ENCODE measurements around the gene TSPAN13.

TSPAN13 gene

DNA sequence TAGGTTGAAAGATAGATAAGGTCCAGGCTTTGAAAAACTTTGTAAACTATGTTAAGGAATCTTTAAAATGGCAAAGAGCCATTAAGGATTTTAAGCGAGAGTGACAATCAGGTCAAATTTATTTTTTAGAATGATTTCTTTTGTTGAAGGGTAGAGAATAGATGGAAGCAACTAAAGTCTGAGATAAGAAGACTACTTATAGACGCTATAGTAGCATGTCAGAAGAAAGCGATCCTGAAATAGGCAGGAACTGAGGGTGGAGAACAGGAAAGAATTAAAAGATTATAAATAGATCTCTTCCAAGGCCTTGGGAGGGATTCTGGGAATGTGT lies 13.0 kb upstream of the TSPAN13 start:
- TF ChIP-seq, protein P1, sequence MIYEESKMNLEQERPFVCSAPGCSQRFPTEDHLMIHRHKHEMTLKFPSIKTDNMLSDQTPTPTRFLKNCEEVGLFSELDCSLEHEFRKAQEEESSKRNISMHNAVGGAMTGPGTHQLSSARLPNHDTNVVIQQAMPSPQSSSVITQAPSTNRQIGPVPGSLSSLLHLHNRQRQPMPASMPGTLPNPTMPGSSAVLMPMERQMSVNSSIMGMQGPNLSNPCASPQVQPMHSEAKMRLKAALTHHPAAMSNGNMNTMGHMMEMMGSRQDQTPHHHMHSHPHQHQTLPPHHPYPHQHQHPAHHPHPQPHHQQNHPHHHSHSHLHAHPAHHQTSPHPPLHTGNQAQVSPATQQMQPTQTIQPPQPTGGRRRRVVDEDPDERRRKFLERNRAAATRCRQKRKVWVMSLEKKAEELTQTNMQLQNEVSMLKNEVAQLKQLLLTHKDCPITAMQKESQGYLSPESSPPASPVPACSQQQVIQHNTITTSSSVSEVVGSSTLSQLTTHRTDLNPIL (CRISPR knock-in tag; IDR thresholded peaks at IDR 0.05; ENCODE audit: low read depth) = no peak
- TF ChIP-seq ZNF8 (CRISPR knock-in tag; IDR thresholded peaks at IDR 0.05) (no peak), ISL1 (CRISPR knock-in tag; IDR thresholded peaks at IDR 0.05) (no peak), ZFP3 (CRISPR knock-in tag; IDR thresholded peaks at IDR 0.05) (0 out of 2 replicates have a peak, but pooled peaks have one; percentile 2)
- no peak; the same call in 2 of the 3 replicates for ATAC-seq

DNA sequence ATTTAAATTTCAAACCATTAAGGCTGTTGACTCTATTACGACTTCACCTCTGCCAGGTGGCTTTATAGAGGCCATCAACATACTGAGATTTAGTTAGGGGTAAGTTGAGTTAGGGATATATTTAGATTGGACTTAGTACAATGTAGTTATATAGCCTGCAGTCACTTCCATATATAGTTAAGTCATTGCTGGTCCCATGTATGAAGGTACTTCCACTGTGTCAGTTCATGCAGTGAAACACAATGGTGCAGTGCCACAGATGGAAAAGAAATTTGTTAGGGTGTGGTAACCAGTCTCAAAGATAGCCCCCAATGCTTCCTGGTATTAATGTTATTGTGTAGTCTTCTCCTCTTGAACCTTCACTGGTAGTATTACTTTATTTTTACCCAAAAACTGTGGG lies 12.6 kb upstream of the TSPAN13 start:
- no peak for ATAC-seq
- TF ChIP-seq GLIS3 (CRISPR knock-in tag; IDR thresholded peaks at IDR 0.05) (no peak), ZC3H10 (CRISPR knock-in tag; IDR thresholded peaks at IDR 0.05) (no peak), ESRRG (CRISPR knock-in tag; IDR thresholded peaks at IDR 0.05) (no peak), ZFP3 (CRISPR knock-in tag; IDR thresholded peaks at IDR 0.05) (no peak), ARNTL (CRISPR knock-in tag; IDR thresholded peaks at IDR 0.05; ENCODE audit: borderline replicate concordance, low read depth) (no peak), OSR1 (CRISPR knock-in tag; IDR thresholded peaks at IDR 0.05) (no peak)
- TF ChIP-seq, protein P2, sequence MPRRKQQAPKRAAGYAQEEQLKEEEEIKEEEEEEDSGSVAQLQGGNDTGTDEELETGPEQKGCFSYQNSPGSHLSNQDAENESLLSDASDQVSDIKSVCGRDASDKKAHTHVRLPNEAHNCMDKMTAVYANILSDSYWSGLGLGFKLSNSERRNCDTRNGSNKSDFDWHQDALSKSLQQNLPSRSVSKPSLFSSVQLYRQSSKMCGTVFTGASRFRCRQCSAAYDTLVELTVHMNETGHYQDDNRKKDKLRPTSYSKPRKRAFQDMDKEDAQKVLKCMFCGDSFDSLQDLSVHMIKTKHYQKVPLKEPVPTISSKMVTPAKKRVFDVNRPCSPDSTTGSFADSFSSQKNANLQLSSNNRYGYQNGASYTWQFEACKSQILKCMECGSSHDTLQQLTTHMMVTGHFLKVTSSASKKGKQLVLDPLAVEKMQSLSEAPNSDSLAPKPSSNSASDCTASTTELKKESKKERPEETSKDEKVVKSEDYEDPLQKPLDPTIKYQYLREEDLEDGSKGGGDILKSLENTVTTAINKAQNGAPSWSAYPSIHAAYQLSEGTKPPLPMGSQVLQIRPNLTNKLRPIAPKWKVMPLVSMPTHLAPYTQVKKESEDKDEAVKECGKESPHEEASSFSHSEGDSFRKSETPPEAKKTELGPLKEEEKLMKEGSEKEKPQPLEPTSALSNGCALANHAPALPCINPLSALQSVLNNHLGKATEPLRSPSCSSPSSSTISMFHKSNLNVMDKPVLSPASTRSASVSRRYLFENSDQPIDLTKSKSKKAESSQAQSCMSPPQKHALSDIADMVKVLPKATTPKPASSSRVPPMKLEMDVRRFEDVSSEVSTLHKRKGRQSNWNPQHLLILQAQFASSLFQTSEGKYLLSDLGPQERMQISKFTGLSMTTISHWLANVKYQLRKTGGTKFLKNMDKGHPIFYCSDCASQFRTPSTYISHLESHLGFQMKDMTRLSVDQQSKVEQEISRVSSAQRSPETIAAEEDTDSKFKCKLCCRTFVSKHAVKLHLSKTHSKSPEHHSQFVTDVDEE (CRISPR knock-in tag; IDR thresholded peaks at IDR 0.05) = no peak

DNA sequence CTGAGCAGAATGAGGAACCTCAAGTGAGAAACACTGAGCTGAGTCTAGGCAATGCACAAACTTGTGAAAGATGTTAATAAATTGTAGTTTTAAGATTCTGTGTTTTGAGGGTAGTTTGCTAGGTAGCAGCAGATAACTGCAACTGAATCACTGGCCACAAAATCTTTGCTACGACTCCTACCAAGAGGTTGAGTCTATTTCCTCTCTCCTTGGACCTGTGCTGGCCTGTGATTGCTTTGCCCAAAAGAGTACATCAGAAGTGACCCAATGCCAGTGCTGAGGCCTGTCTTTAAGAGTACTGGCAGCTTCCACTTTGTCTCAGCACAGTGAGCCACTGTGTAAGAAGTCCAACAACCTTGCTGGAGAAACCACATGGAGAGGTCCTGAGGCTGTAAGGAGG lies 11.9 kb upstream of the TSPAN13 start:
- TF ChIP-seq ZNF70 (CRISPR knock-in tag; IDR thresholded peaks at IDR 0.05) (no peak), ZFP3 (CRISPR knock-in tag; IDR thresholded peaks at IDR 0.05) (no peak), ZNF8 (CRISPR knock-in tag; IDR thresholded peaks at IDR 0.05) (no peak)
- TF ChIP-seq, protein P2 (CRISPR knock-in tag; IDR thresholded peaks at IDR 0.05) = no peak
- ATAC-seq = no peak

DNA sequence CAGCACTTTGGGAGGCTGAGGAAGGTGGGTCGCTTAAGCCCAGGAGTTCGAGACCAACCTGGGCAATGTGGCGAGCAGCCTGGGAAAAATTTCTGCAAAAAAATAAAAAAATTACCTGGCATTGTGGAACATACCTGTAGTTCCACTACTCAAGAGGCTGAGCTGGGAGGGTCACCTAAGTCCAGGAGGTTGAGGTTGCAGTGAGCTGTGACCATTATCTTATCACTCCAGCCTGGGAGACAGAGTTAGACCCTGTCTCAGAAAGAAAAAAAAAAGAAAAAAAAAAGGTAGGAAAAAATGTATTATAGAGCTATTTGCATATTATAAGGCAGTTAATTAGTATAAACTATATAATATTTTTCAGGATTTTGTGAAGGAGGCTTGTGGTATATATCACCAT lies 11.0 kb upstream of the TSPAN13 start:
- TF ChIP-seq TCF4 (CRISPR knock-in tag; IDR thresholded peaks at IDR 0.05; ENCODE audit: borderline replicate concordance) (no peak), ISL1 (CRISPR knock-in tag; IDR thresholded peaks at IDR 0.05) (no peak), PPARA (CRISPR knock-in tag; IDR thresholded peaks at IDR 0.05; ENCODE audit: borderline replicate concordance) (no peak), ZNF70 (CRISPR knock-in tag; IDR thresholded peaks at IDR 0.05) (no peak), ZNF565 (CRISPR knock-in tag; conservative IDR thresholded peaks at IDR 0.05; ENCODE audit: low read depth) (no peak), ZC3H10 (CRISPR knock-in tag; IDR thresholded peaks at IDR 0.05) (no peak), ARNTL (CRISPR knock-in tag; IDR thresholded peaks at IDR 0.05; ENCODE audit: borderline replicate concordance, low read depth) (no peak)
- ATAC-seq = no peak

DNA sequence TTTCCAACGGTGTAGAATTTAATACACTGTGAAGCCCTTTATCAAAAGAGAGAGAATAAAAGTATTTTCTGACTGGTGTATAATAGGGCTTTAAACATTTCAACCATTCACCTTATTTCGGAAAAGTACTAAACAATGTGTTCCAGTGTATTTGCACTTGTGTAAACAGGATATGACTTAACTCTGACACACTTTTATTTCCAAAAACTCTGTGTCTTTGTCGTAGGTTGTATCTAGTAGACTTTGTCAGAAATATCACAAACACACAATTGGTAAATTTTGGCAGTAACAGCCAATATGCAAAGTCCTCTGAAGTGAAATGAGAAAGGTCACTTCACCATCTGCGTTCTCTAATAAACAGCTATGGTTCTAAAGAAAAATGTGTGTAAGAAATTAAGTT lies 10.3 kb upstream of the TSPAN13 start:
- TF ChIP-seq RARB (CRISPR knock-in tag; IDR thresholded peaks at IDR 0.05) (no peak), ZC3H10 (CRISPR knock-in tag; IDR thresholded peaks at IDR 0.05) (no peak), ZNF70 (CRISPR knock-in tag; IDR thresholded peaks at IDR 0.05) (no peak), CSDC2 (CRISPR knock-in tag; IDR thresholded peaks at IDR 0.05) (no peak), GLIS3 (CRISPR knock-in tag; IDR thresholded peaks at IDR 0.05) (no peak), TOX (CRISPR knock-in tag; IDR thresholded peaks at IDR 0.05; ENCODE audit: borderline replicate concordance) (no peak), PPARA (CRISPR knock-in tag; IDR thresholded peaks at IDR 0.05; ENCODE audit: borderline replicate concordance) (no peak)
- TF ChIP-seq, protein P1 (CRISPR knock-in tag; IDR thresholded peaks at IDR 0.05; ENCODE audit: low read depth) = no peak
- TF ChIP-seq, protein P3, sequence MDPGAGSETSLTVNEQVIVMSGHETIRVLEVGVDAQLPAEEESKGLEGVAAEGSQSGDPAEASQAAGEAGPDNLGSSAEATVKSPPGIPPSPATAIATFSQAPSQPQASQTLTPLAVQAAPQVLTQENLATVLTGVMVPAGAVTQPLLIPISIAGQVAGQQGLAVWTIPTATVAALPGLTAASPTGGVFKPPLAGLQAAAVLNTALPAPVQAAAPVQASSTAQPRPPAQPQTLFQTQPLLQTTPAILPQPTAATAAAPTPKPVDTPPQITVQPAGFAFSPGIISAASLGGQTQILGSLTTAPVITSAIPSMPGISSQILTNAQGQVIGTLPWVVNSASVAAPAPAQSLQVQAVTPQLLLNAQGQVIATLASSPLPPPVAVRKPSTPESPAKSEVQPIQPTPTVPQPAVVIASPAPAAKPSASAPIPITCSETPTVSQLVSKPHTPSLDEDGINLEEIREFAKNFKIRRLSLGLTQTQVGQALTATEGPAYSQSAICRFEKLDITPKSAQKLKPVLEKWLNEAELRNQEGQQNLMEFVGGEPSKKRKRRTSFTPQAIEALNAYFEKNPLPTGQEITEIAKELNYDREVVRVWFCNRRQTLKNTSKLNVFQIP (CRISPR knock-in tag; IDR thresholded peaks at IDR 0.05; ENCODE audit: borderline replicate concordance, low read depth) = no peak
- TF ChIP-seq, protein P4, sequence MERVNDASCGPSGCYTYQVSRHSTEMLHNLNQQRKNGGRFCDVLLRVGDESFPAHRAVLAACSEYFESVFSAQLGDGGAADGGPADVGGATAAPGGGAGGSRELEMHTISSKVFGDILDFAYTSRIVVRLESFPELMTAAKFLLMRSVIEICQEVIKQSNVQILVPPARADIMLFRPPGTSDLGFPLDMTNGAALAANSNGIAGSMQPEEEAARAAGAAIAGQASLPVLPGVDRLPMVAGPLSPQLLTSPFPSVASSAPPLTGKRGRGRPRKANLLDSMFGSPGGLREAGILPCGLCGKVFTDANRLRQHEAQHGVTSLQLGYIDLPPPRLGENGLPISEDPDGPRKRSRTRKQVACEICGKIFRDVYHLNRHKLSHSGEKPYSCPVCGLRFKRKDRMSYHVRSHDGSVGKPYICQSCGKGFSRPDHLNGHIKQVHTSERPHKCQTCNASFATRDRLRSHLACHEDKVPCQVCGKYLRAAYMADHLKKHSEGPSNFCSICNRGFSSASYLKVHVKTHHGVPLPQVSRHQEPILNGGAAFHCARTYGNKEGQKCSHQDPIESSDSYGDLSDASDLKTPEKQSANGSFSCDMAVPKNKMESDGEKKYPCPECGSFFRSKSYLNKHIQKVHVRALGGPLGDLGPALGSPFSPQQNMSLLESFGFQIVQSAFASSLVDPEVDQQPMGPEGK (CRISPR knock-in tag; IDR thresholded peaks at IDR 0.05; ENCODE audit: borderline replicate concordance) = no peak
- ATAC-seq = no peak
